Measurements from ENCODE around the gene MAEA.

The MAEA gene

DNA sequence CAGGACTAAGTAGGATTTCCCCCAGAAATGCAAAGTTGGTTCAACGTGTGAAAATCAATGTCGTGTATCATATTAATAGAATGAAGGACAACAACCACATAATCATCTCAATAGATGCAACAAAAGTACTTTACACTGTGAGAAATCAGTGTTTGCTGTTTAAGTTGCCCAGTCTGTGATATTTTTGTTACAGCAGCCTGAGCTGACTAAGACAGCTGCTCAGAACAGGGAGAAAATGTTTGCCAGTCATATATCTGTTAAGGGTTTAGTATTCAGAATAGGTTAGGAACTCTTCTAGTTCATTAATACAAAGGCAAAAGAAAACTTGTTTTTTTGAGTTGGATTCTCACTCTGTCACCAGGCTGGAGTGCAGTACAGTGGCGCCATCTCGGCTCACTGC lies 12.5 kb downstream of the MAEA start:
- in situ Hi-C loops (cut with HindIII; ENCODE audit: low pct_unique_long_range_greater_than_20kb, low sequenced_read_pairs), result no loop called here
- TF ChIP-seq JUND (IDR thresholded peaks at IDR 0.05; ENCODE audit: low read depth), result no peak

GRCh38 chr4:1305261-1305711 lies 15.6 kb downstream of the MAEA start:
- no peak for DNase-seq (ENCODE audit: low read depth in 1 of 2, low spot score in 1 of 2)
- in situ Hi-C loops (cut with HindIII; ENCODE audit: low pct_unique_long_range_greater_than_20kb, low sequenced_read_pairs), result no loop called here
- no peak for TF ChIP-seq JUND (IDR thresholded peaks at IDR 0.05; ENCODE audit: low read depth)

More for the DNA sequence above, 12.5 kb downstream of the MAEA start:
- DNase-seq (ENCODE audit: low read depth in 1 of 2, low spot score in 1 of 2), result no peak

DNA sequence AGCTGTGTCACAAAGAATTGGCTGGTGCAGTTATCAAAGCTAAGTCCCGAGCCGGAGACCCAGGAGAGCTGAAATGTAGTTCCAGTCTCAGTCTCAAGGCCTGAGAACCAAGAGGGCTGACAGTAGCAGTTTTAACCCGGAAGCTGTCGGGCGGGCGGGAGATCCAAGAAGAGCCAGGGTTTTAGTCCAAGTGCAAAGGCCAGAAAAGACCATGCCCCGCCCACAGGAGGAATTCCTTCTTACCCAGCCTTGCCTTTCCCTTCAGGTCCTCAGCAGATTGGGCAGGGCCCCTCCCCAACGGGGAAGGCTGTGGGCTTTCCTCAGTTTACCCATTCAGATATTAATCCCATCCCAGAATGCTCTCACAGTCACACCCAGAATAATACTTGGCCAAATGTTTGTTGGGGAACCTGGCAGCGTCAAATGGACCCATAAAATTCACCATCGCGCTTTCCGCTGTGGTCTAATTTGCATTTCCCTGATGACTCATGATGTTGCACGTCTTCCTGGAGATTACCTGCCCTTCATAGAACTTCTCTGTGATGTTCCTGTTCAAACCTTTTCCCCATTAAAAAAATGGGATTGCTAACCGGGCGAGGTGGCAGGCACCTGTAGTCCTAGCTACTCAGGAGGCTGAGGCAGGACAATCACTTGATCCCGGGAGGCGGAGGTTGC lies 16.2 kb downstream of the MAEA start:
- in situ Hi-C loops (cut with HindIII; ENCODE audit: low pct_unique_long_range_greater_than_20kb, low sequenced_read_pairs), result no loop called here
- no peak for DNase-seq (ENCODE audit: low read depth in 1 of 2, low spot score in 1 of 2)
- TF ChIP-seq JUND (IDR thresholded peaks at IDR 0.05; ENCODE audit: low read depth), result no peak

DNA sequence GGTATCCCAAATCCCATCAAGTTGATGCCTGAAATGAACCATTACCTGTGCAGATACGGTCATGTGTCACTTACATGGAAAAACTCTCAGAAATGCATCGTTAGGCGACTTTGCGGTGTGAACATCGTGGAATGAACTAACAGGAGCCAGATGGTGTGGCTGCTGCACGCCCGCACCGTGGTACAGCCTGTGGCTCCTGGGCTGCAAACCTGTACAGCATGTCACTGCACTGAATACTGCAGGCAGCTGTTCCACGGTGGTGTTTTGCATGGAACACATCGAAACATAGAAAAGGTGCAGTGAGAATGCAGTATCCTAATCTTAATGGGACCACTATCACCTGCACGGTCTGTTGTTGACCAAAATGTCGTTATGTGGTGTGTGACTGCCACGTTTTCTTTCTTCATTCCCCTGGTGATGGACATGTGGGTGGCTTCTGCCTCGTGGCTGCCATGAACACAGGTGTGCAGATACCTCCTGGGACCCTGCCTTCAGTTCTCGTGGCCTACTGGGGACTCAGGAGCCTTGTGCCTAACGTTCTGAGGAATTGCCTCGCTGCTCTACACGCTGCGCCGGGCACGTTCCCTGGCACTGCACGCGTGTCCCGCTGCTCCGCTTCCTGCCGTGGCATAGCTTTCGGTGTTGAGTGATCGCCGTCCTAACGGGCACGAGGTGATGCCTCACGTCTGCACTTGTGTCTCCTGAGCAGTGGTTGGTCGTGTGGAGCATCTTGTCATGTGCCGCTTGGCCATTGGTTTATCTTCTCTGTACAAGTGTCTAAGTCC lies 18.5 kb downstream of the MAEA start:
- TF ChIP-seq JUND (IDR thresholded peaks at IDR 0.05; ENCODE audit: low read depth), result no peak
- no peak for DNase-seq (ENCODE audit: low read depth in 1 of 2, low spot score in 1 of 2)
- in situ Hi-C loops (cut with HindIII; ENCODE audit: low pct_unique_long_range_greater_than_20kb, low sequenced_read_pairs), result no loop called here

DNA sequence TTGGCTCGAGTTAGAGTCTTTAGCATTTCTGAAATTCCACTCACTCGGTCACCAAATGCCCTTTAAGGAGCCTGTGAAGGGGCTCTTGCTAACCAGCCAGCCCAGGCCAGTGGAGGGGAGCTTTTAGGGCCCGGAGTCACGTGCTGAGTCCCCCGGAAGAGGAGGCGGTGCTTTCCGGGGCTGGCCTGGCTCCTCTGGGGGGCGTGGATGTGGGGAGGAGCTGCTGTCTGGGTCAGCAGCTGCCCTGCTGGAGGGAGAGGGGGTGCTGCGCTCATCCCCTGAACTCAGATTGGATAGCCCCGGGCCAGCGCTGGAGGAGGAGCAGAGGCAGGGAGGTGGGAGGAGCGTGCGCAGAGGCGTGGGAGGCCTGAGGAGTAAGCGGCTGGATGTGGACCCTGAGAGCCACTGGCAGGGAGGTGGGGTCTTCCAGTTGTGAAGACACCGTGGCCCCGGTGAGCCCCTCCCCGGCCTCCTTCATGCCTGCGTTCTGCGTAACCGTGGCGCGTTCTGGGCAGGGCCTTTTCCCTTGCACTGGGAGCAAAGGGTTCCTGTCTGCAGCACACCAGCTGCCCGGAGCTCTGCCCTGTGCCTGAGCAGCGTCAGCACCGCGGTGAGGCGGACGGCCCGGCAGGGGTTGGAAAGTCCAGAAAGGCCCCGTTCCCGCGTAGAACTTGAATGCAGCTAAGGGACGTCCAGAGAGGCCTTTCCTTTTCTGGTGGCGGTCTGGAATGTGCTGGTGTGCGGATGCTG lies 19.7 kb downstream of the MAEA start:
- in situ Hi-C loops (cut with HindIII; ENCODE audit: low pct_unique_long_range_greater_than_20kb, low sequenced_read_pairs), result no loop called here
- DNase-seq (ENCODE audit: low read depth in 1 of 2, low spot score in 1 of 2), result no peak
- no peak for TF ChIP-seq JUND (IDR thresholded peaks at IDR 0.05; ENCODE audit: low read depth)

GRCh38 chr4:1310031-1310795 lies 20.5 kb downstream of the MAEA start:
- in situ Hi-C loops (cut with HindIII; ENCODE audit: low pct_unique_long_range_greater_than_20kb, low sequenced_read_pairs), result no loop called here
- no peak for TF ChIP-seq JUND (IDR thresholded peaks at IDR 0.05; ENCODE audit: low read depth)
- DNase-seq (ENCODE audit: low read depth in 1 of 2, low spot score in 1 of 2), result no peak

DNA sequence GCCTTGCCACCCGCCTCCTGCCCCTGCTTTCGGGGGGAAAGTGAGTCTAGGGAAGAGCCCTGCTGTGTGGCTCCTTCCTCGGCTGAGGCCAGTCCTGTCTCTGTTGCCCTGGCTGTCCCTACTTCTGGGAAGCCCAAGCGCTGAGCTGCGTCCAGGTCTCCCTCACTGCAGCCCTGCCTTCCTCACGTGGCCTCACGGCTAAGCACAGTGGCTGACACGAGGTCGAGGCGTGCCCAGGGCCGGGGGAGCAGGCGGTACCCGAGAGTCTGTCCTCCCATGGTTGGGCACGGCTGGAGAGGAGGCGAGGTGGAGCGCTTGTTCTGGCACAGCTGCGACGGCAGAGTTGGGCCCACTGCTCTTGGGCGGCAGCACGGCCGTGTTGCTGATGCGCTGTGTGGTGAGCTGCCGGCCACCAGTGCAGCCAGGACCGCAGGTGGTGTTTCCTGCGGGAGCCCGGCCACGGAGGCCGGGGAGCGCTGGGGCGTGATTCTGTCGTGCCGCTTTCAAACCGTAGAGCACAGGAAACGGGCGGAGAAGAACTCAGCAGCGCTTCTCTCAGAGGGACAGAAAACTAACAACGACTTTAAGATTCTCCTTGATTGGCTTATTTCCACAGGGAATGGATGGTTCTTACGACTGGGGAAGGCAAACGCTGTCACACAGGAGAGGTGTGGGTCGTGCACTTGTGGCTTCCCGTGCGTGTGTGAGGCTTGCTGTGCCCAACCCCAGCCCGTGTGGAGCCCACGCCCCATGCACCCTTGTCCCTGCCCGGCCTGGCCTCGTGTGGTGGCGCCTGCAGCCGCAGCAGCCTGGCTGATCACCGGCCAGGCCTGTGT lies 21.3 kb downstream of the MAEA start:
- DNase-seq (ENCODE audit: low read depth in 1 of 2, low spot score in 1 of 2), result no peak
- in situ Hi-C loops (cut with HindIII; ENCODE audit: low pct_unique_long_range_greater_than_20kb, low sequenced_read_pairs), result no loop called here

GRCh38 chr4:1312821-1313640 lies 23.3 kb downstream of the MAEA start:
- no peak for TF ChIP-seq JUND (IDR thresholded peaks at IDR 0.05; ENCODE audit: low read depth)
- in situ Hi-C loops (cut with HindIII; ENCODE audit: low pct_unique_long_range_greater_than_20kb, low sequenced_read_pairs), result no loop called here
- DNase-seq (ENCODE audit: low read depth in 1 of 2, low spot score in 1 of 2), result no peak

More for the DNA sequence above, 21.3 kb downstream of the MAEA start:
- TF ChIP-seq JUND (IDR thresholded peaks at IDR 0.05; ENCODE audit: low read depth), result no peak

DNA sequence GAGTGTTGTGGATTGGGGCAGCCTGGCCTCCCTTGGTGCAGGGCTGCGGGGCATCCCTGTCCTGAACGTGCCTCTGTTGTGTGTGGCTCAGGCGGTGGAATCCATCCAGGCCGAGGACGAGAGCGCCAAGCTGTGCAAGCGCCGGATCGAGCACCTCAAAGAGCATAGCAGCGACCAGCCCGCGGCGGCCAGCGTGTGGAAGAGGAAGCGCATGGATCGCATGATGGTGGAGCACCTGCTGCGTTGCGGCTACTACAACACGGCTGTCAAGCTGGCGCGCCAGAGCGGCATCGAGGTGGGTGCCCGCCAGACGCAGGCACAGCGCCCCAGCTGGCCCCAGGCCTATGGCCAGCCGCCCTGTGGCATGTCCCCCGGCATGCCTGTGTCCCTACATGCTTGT lies 25.6 kb downstream of the MAEA start:
- in situ Hi-C loops (cut with HindIII; ENCODE audit: low pct_unique_long_range_greater_than_20kb, low sequenced_read_pairs), result no loop called here
- TF ChIP-seq JUND (IDR thresholded peaks at IDR 0.05; ENCODE audit: low read depth), result no peak
- DNase-seq (ENCODE audit: low read depth in 1 of 2, low spot score in 1 of 2), result no peak

DNA sequence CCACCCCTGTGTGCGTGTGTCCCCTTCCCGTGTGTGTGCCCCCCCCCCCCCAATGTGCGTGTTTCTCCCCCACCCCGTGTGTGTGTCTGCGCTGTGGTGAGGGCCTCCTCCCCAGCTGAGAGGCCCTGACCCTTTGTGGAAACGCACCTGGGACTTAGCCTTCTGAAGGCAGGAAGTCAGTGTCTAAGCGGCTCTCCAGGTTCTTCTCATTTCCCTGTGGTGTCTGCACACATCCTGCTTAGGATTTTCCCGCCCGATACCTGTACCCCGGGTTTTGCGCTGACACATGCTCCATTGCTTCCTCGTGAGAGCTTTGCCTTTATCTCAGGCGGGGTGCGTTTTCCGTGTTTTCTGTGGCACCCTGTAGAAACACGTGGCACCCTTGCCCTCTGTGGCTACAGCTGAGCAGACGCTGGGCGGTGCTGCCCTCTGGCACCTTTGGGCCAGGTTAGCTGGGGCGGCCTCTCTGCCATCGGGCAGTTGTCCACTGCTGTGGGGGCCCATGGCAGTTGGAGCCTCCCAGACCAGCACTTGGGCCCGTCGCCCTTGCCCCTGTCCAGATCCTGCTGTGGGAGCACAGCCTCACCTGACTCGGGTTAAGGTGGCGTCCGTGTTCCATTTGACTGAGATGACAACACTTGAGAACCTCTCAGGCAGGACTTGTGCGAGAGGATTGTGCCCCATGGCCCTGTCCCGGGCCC lies 26.3 kb downstream of the MAEA start:
- TF ChIP-seq JUND (IDR thresholded peaks at IDR 0.05; ENCODE audit: low read depth), result no peak
- in situ Hi-C loops (cut with HindIII; ENCODE audit: low pct_unique_long_range_greater_than_20kb, low sequenced_read_pairs), result no loop called here

More for the DNA sequence above, 26.3 kb downstream of the MAEA start:
- no peak for DNase-seq (ENCODE audit: low read depth in 1 of 2, low spot score in 1 of 2)
